HepG2 (cell line): ENCODE measurements around the gene TFAP2A. TPM values are rescaled to one million over a fixed set of nuclear protein-coding genes. Genes with fewer than 3 reads are reported as not detected.

Experiments
- ATAC-seq: fragments of 200-7000 bp; cut with Tn5 transposase; 3 replicates; pipeline ENCODE4 v1.9.1; 2020; ENCODE audit warnings: mild to moderate bottlenecking, moderate library complexity
- BruUV-seq: library from RNA; stranded (reverse); fragments of 400-500 nt; replicated peaks from 2 replicates; lab custom pipeline; 2021; lab: Mats Ljungman, UMichigan
- CTCF ChIA-PET: fragments of 300-600 bp; formaldehyde crosslinking; extraction: SDS; loops from one replicate; lab custom pipeline; 2021; ENCODE audit warnings: low total read pairs, inconsistent platforms, low intra/inter-chr PET ratio; lab: Yijun Ruan, JAX
- POLR2A ChIA-PET: fragments of 350-600 bp; sonication (Branson Sonifier 250); formaldehyde crosslinking; loops from one replicate; lab custom pipeline; 2020; ENCODE audit warnings: antibody characterized with exemption, inconsistent platforms; lab: Yijun Ruan, JAX
- DNase-seq: peaks from one replicate; pipeline ENCODE4 v3.0.0-alpha.2; 2015; ENCODE audit warnings: low spot score
- FAIRE-seq: peaks from 3 replicates; lab custom pipeline; 2011; peaks lifted over from hg19 to GRCh38; lab: Jason Lieb, UNC
- H2AFZ ChIP-seq: one replicate; pipeline ENCODE4 v1.6.1; 2011; ENCODE audit warnings: low read length, inconsistent platforms
- H3K27ac ChIP-seq: fragments of 300-600 bp; 3 replicates; pipeline ENCODE4 v1.8.0; 2011; ENCODE audit warnings: mixed run types, mild to moderate bottlenecking, mixed read lengths, low read length, inconsistent platforms; ENCODE audit not compliant: insufficient read depth; ENCODE audit errors: extremely low read length
- H3K27me3 ChIP-seq, 2 experiments: fragments of 200-600 bp in 1 of 2; 2 replicates in 1 of 2; 3 replicates in 1 of 2; pipeline versions ENCODE4 v1.6.0 to v1.8.0; 2011; ENCODE audit warnings: low read length in 2 of 2, mild to moderate bottlenecking in 2 of 2, moderate library complexity in 2 of 2, inconsistent platforms in 1 of 2; ENCODE audit not compliant: insufficient read depth in 2 of 2, control insufficient read depth in 1 of 2
- H3K36me3 ChIP-seq, 2 experiments: fragments of 200-600 bp in 1 of 2; replicated peaks in 1 of 2; 2 replicates in 1 of 2; 3 replicates in 1 of 2; pipeline versions ENCODE4 v1.5.1 to v1.8.0; 2011; ENCODE audit warnings: low read length in 2 of 2, inconsistent platforms in 1 of 2; ENCODE audit not compliant: insufficient read depth in 2 of 2, control insufficient read depth in 1 of 2
- H3K4me1 ChIP-seq: 2 replicates; pipeline ENCODE4 v1.5.1; 2012; ENCODE audit warnings: low read length, inconsistent platforms; ENCODE audit not compliant: insufficient read depth
- H3K4me2 ChIP-seq: 2 replicates; pipeline ENCODE4 v1.6.0; 2011; ENCODE audit warnings: low read depth, low read length, inconsistent platforms
- H3K4me3 ChIP-seq, 3 experiments: fragments of 200-600 bp in 1 of 3; sonication (generic), shearing (Covaris generic) in 1 of 3; replicated peaks in 1 of 3; 2 replicates each; pipeline ENCODE4 v1.5.1; 2011 to 2016; ENCODE audit warnings: low read length in 3 of 3, inconsistent platforms in 2 of 3, low read depth in 2 of 3, mild to moderate bottlenecking in 2 of 3, control low read depth in 1 of 3, mixed read lengths in 1 of 3; ENCODE audit not compliant: insufficient read depth in 1 of 3
- H3K79me2 ChIP-seq: one replicate; pipeline ENCODE4 v1.6.1; 2011; ENCODE audit warnings: low read length, inconsistent platforms; ENCODE audit not compliant: insufficient read depth
- H3K9ac ChIP-seq: 2 replicates; pipeline ENCODE4 v1.6.0; 2011; ENCODE audit warnings: mild to moderate bottlenecking, low read depth, low read length, inconsistent platforms; ENCODE audit not compliant: insufficient read depth
- H3K9me3 ChIP-seq: 2 replicates; pipeline ENCODE4 v1.5.1; 2012; ENCODE audit warnings: mild to moderate bottlenecking, low read length
- H4K20me1 ChIP-seq: 2 replicates; pipeline ENCODE4 v1.6.0; 2011; ENCODE audit warnings: inconsistent platforms, mild to moderate bottlenecking, low read length, moderate library complexity; ENCODE audit not compliant: insufficient read depth
- EZH2 ChIP-seq: conservative IDR thresholded peaks from 2 replicates; pipeline ENCODE4 v1.6.1; 2012; ENCODE audit warnings: mild to moderate bottlenecking, low read depth, low read length, moderate library complexity
- PRDM10 ChIP-seq: sonication (generic); formaldehyde crosslinking; IDR thresholded peaks from 2 replicates; pipeline ENCODE4 v1.4.0; 2020; ENCODE audit warnings: low read depth, missing genetic modification reagents
- TBX2 ChIP-seq: sonication (generic); formaldehyde crosslinking; IDR thresholded peaks from 2 replicates; pipeline ENCODE4 v1.5.0; 2020; ENCODE audit warnings: missing genetic modification reagents, mild to moderate bottlenecking, borderline replicate concordance
- WGBS: methylation state at CpG from one replicate; pipeline ENCODE4 v1.1.6; 2017; ENCODE audit warnings: low lambda C conversion rate; 5-methylcytosine and 5-hydroxymethylcytosine counted together
- in situ Hi-C: cut with HindIII; loops from 2 replicates; pipeline ENCODE4 v1.10.0; 2017; ENCODE audit warnings: low pct_unique_long_range_greater_than_20kb; ENCODE audit not compliant: extremely low pct_ligation_motif_present
- intact Hi-C: fragments of 100-400 bp; cut with micrococcal nuclease; formaldehyde crosslinking; loops from one replicate; pipeline ENCODE4 v1.10.0; 2022; ENCODE audit not compliant: unreplicated experiment
- polyA plus RNA-seq, 8 experiments: library from polyadenylated mRNA; depleted of rRNA in 3 of 8; stranded (reverse) in 7 of 8; unstranded in 1 of 8; fragments of >200 nt; fragmentation: Illumina TruSeq in 4 of 8; extraction: Trizol in 4 of 8; gene quantifications; 2 replicates each; pipeline versions ENCODE4 v1.2.1 to v1.2.3, GENCODE V29; 2011 to 2016; ENCODE audit warnings: low read depth in 4 of 8, missing spikeins in 1 of 8, mixed read lengths in 1 of 8; ENCODE audit not compliant: insufficient read depth in 1 of 8
- total RNA-seq, 5 experiments: library from RNA; depleted of rRNA; stranded (reverse); fragments of >200 nt; fragmentation: Illumina TruSeq; extraction: Trizol; gene quantifications; 2 replicates each; pipeline ENCODE4 v1.2.3, GENCODE V29; 2016; ENCODE audit warnings: low read depth in 1 of 5

The TFAP2A gene
- total and polyA plus RNA-seq, 2 of the 13 experiments (the other 11 are each of a cell fraction or from before 2014, with no cell fraction given): not detected

GRCh38 chr6:10413262-10413849, 1.5 kb downstream of the TFAP2A start:
- H3K36me3 ChIP-seq: no peaks in the 10 kb centered on the region
- no TSS peak for BruUV-seq
- TF ChIP-seq PRDM10 (CRISPR knock-in tag) (no peak), EZH2 (peak; percentile 49; the same call in 1 of the 2 replicates), TBX2 (no peak)
- POLR2A ChIA-PET: no interaction called here
- peaks cover 17 to 86% of the 10 kb centered on the region in 2 experiments for H3K27me3 ChIP-seq
- DNase-seq (no peak), FAIRE-seq (no peak), ATAC-seq (peak; percentile 6; the same call in 1 of the 3 replicates)
- H4K20me1 ChIP-seq: no peaks in the 10 kb centered on the region; the same call in 1 of the 2 replicates
- CTCF ChIA-PET: no interaction called here
- no peaks in the 10 kb centered on the region for H3K79me2 ChIP-seq
- intact Hi-C loops (no loop called here), in situ Hi-C loops (no loop called here)
- WGBS: 51% methylated on average over 28 of the region's 31 CpGs
- H3K9ac ChIP-seq: no peak overlapping the region
- no peak overlapping the region for H3K27ac ChIP-seq
- no peak overlapping the region for H3K4me2 ChIP-seq
- no peak overlapping the region for H2AFZ ChIP-seq
- H3K9me3 ChIP-seq: no peaks in the 10 kb centered on the region
- H3K4me1 ChIP-seq: no peaks in the 10 kb centered on the region
- no peak overlapping the region for H3K4me3 ChIP-seq
